ENCODE data around the gene GRIP1.

GRCh38 chr12:66640691-66641460, 38.0 kb downstream of the GRIP1 start:
- TF ChIP-seq POLR2A (IDR thresholded peaks at IDR 0.05) (no peak), POLR2AphosphoS5 (IDR thresholded peaks at IDR 0.05) (no peak)
